ENCODE measurements around the gene FNDC11.
A peak's percentile ranks its signal among the peaks of the same experiment; 100 is the strongest.

The FNDC11 gene

GRCh38 chr20:63536241-63536977 lies 17.6 kb upstream of the FNDC11 start:
- H3K27me3 ChIP-seq = peaks cover 44% of the 10 kb centered on the region
- H3K4me3 ChIP-seq (ENCODE audit: low read depth in 1 of 2, low read length in 1 of 2) = no peak overlapping the region
- H3K9me3 ChIP-seq = no peaks in the 10 kb centered on the region
- no peak for TF ChIP-seq CTCF (IDR thresholded peaks at IDR 0.05)
- H3K4me1 ChIP-seq (ENCODE audit: control insufficient read depth in 1 of 2, insufficient read depth in 1 of 2, low read depth in 1 of 2, low read length in 1 of 2) = peaks cover 17 to 26% of the 10 kb centered on the region in 2 experiments
- H3K36me3 ChIP-seq = no peaks in the 10 kb centered on the region
- H3K27ac ChIP-seq = no peak overlapping the region

DNA sequence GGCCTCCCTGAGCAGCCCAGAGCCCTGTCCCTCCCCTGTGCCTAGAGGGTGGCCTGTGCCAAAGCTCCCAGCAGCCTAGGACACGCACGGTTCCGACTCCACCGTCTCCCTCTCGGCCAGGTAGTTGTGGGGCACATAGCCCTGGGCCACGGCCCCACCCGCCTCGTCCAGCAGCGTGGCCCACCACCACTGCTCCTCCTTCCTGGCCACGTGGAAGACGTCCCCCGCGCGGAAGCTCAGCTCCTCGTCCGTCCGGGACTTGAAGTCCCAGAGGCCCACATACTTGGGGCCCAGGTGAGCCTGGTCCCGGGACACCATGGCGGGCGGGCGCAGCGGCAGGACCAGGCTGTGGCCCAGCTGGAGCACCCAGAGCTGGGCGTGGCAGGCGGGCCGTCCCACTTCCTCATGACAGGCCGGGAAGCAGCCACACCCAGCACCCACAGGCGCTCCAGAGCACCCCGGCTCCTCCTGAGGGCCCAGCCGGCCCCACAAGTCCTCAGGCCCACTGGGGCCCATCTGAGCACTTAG lies 16.9 kb upstream of the FNDC11 start, which contains the start of gene PTK6:
Gene PTK6, minus strand, starts transcription at position 380 of the 528 bp plus-strand sequence. Its CDS starts 62 bp downstream, at position 318.
- Histone ChIP-seq H3K9me3 (no peaks in the 10 kb centered on the region), H3K4me3 (ENCODE audit: low read depth in 1 of 2, low read length in 1 of 2) (peak within 1 kb of the TSS; percentile 58 to 68), H3K27ac (peak within 1 kb of the TSS; percentile 79), H3K36me3 (no peaks in the 10 kb centered on the region), H3K4me1 (ENCODE audit: control insufficient read depth in 1 of 2, insufficient read depth in 1 of 2, low read depth in 1 of 2, low read length in 1 of 2) (peaks cover 17 to 26% of the 10 kb centered on the region in 2 experiments), H3K27me3 (peaks cover 44% of the 10 kb centered on the region)
- no peak for TF ChIP-seq CTCF (IDR thresholded peaks at IDR 0.05)

DNA sequence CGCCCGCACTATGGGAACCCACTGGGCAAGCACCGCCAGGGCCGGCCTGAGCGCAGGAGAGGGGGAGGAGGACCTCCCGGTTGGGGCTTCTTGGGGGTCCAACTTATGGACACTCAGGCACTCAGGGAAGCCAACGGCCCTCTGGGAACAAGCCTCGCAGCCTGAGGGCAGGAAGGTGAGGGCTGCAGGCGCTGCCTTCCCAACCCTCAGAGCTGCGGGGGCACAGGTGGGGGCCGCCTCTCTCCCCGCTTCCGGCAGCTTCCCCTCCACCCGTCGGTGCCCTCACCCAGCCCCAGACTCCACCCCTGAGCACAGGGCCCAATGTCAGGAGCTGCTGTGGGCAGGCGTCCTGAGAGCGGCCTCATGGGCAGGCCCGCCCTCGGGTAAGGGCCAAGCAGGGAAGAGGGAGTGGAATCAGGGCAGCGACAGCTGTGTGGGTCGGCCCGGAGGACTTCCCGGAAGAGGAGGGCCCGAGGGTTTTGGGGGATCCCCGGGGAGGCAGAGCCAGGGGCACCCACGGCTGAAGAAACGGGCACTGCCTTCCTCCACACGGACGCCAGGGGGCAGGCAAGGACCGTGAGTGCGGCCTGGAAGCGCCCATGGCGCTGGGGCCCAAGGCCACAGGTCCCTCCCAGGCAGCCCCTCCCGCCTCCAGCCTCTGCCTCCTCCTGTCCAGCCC lies 16.3 kb upstream of the FNDC11 start:
- Histone ChIP-seq H3K4me1 (ENCODE audit: control insufficient read depth in 1 of 2, insufficient read depth in 1 of 2, low read depth in 1 of 2, low read length in 1 of 2) (peaks cover 17 to 26% of the 10 kb centered on the region in 2 experiments), H3K4me3 (ENCODE audit: low read depth in 1 of 2, low read length in 1 of 2) (peak overlapping the region; percentile 58 to 68), H3K27me3 (peaks cover 45% of the 10 kb centered on the region), H3K9me3 (no peaks in the 10 kb centered on the region), H3K36me3 (no peaks in the 10 kb centered on the region), H3K27ac (peak overlapping the region; percentile 79)
- TF ChIP-seq CTCF (IDR thresholded peaks at IDR 0.05) = peak; percentile 97

DNA sequence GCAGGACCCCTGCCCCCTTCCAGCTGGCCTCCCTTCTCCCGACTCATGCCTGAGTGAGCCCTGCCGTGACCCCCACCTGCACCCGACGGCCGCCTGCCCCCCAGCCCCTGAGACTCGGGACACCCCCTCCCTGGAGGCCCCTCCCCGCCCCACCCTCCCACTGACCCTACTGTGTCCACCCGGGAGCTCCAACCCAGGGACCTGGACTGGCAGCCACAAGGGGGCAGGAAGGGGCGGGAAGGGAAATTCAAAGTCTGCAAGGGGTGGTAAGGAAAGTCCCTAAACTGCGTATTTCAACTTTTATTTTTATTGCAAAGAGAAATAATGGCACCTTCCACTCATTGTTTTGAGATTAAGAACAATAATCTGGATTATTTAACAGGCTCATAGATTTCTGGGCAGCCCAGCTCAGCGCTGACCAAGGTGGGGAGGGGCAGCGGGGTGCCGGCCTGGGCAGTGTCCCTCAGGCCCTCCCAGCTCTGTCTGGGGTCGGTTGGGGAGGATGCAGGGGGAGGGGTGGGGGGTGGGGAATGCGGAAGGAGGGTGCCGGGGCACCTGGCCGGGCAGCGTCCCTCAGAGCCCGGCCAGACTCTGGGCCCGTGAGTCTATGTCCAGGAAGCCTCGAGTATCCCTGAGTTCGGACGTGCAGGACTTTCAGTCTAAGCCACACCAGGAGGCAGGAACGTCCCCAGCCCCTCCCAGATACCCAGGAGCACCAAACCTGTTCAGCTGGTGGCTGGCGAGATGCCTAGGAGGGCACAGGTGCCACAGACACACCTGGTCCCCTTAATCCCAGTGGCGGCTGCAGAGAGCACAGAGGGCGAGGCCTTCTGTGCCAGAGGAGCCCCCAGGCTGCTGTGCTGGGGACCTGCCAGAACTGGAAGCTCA lies 15.5 kb upstream of the FNDC11 start:
- Histone ChIP-seq H3K36me3 (no peaks in the 10 kb centered on the region), H3K4me3 (ENCODE audit: low read depth in 1 of 2, low read length in 1 of 2) (peak overlapping the region; percentile 58 to 68), H3K4me1 (ENCODE audit: control insufficient read depth in 1 of 2, insufficient read depth in 1 of 2, low read depth in 1 of 2, low read length in 1 of 2) (peaks cover 17 to 26% of the 10 kb centered on the region in 2 experiments), H3K27me3 (peaks cover 51% of the 10 kb centered on the region), H3K27ac (peak overlapping the region; percentile 79), H3K9me3 (no peaks in the 10 kb centered on the region)
- TF ChIP-seq CTCF (IDR thresholded peaks at IDR 0.05) = no peak

- Histone ChIP-seq H3K9me3 (no peaks in the 10 kb centered on the region), H3K4me3 (ENCODE audit: low read depth in 1 of 2, low read length in 1 of 2) (no peak overlapping the region), H3K27ac (no peak overlapping the region), H3K27me3 (peaks cover 48% of the 10 kb centered on the region), H3K36me3 (no peaks in the 10 kb centered on the region), H3K4me1 (ENCODE audit: control insufficient read depth in 1 of 2, insufficient read depth in 1 of 2, low read depth in 1 of 2, low read length in 1 of 2) (peaks cover 17 to 26% of the 10 kb centered on the region in 2 experiments)
- TF ChIP-seq CTCF (IDR thresholded peaks at IDR 0.05) = no peak
Measured at GRCh38 chr20:63539092-63539430, 14.9 kb upstream of the FNDC11 start.

Data from neutrophil (primary cell).